Lung (tissue), 12 donors: ENCODE measurements around the gene COMMD9. TPM values are rescaled to one million over a fixed set of nuclear protein-coding genes. Genes with fewer than 3 reads are reported as not detected.

Experiments used
- ATAC-seq: fragments of 200-7000 bp; cut with Tn5 transposase; one replicate; pipeline ENCODE4 v1.9.1; 2020; ENCODE audit warnings: moderate number of reproducible peaks; ENCODE audit not compliant: insufficient read depth, low FRiP score
- DNase-seq, 3 donors: peaks; one replicate each; pipeline ENCODE4 v3.0.0-alpha.2; 2013 to 2017
- H3K27ac ChIP-seq, 2 donors: one replicate each; pipeline ENCODE4 v1.5.1; 2013; ENCODE audit warnings: mild to moderate bottlenecking in 2 of 2, moderate library complexity in 2 of 2, control low read depth in 1 of 2, inconsistent platforms in 1 of 2, low read depth in 1 of 2, low read length in 1 of 2
- H3K27me3 ChIP-seq, 3 donors: one replicate each; pipeline ENCODE4 v1.5.1; 2013; ENCODE audit warnings: low read length in 2 of 3; ENCODE audit not compliant: control insufficient read depth in 3 of 3, insufficient read depth in 3 of 3
- H3K36me3 ChIP-seq, 4 donors: one replicate each; pipeline ENCODE4 v1.5.1; 2013; ENCODE audit warnings: low read length in 4 of 4, mild to moderate bottlenecking in 1 of 4, moderate library complexity in 1 of 4; ENCODE audit not compliant: control insufficient read depth in 4 of 4, insufficient read depth in 4 of 4
- H3K4me1 ChIP-seq, 5 donors: one replicate each; pipeline ENCODE4 v1.5.1; 2013; ENCODE audit warnings: low read length in 5 of 5, mild to moderate bottlenecking in 2 of 5, moderate library complexity in 1 of 5; ENCODE audit not compliant: control insufficient read depth in 5 of 5, insufficient read depth in 5 of 5
- H3K4me3 ChIP-seq: one replicate; pipeline ENCODE4 v1.5.1; 2013; ENCODE audit warnings: mild to moderate bottlenecking, control low read depth, moderate library complexity
- H3K9ac ChIP-seq, 2 donors: one replicate each; pipeline ENCODE4 v1.5.1; 2013; ENCODE audit warnings: low read length in 2 of 2, control low read depth in 1 of 2; ENCODE audit not compliant: insufficient read depth in 1 of 2
- H3K9me3 ChIP-seq, 4 donors: one replicate each; pipeline ENCODE4 v1.5.1; 2013; ENCODE audit warnings: low read length in 3 of 4, mild to moderate bottlenecking in 1 of 4, moderate library complexity in 1 of 4; ENCODE audit not compliant: control insufficient read depth in 4 of 4, insufficient read depth in 3 of 4
- CTCF ChIP-seq: IDR thresholded peaks from 2 replicates; pipeline ENCODE4 v1.5.1; 2012; ENCODE audit warnings: mild to moderate bottlenecking; ENCODE audit errors: control extremely low read depth, extremely low read depth
- WGBS, 2 donors: extraction: QIAGEN DNeasy Blood & Tissue Kit; methylation state at CpG; one replicate each; pipeline ENCODE4 v1.1.7; 2013; 5-methylcytosine and 5-hydroxymethylcytosine counted together
- polyA plus RNA-seq, 2 donors: library from polyadenylated mRNA; stranded (reverse); fragments of 200-250 nt; gene quantifications; one replicate each; pipeline ENCODE4 v1.2.1, GENCODE V29; 2013
- total RNA-seq, 2 donors: library from RNA; depleted of rRNA in 1 of 2; stranded (reverse); fragments of >200 nt in 1 of 2; gene quantifications; one replicate each; pipeline ENCODE4 v1.2.1, GENCODE V29; 2014 to 2021
- donor health status: control.
- donor health status: control.
- donor health status: Bipolar disorder and iron deficiency.
- donor health status: healthy.
- donor health status: DM: yes; HTN: yes; CAD: no.

The COMMD9 gene
- total and polyA plus RNA-seq, 4 donors: 41.8 to 66.8 (median 44.6) TPM

GRCh38 chr11:36281850-36282249, 7.4 kb downstream of the COMMD9 start:
- 95 to 99% methylated on average over 4 of the region's 4 CpGs for WGBS, 2 donors
- peaks cover 0 to 6% (median 0%) of the 10 kb centered on the region in 4 donors for H3K9me3 ChIP-seq
- no peak for TF ChIP-seq CTCF
- no peak for ATAC-seq
- H3K4me1 ChIP-seq: peaks cover 0 to 5% (median 0%) of the 10 kb centered on the region in 5 donors
- no peaks in the 10 kb centered on the region for H3K27me3 ChIP-seq
- no peak for DNase-seq
- H3K27ac ChIP-seq: no peak overlapping the region
- H3K36me3 ChIP-seq: peaks cover 2 to 18% (median 10%) of the 10 kb centered on the region in 4 donors
- no peak overlapping the region for H3K4me3 ChIP-seq
- H3K9ac ChIP-seq: no peak overlapping the region

GRCh38 chr11:36280531-36280930, 8.7 kb downstream of the COMMD9 start:
- DNase-seq (no peak), ATAC-seq (no peak)
- 79 to 87% methylated on average over 1 of the region's 1 CpG for WGBS, 2 donors
- peaks cover 0 to 6% (median 0%) of the 10 kb centered on the region in 4 donors for H3K9me3 ChIP-seq
- H3K4me3 ChIP-seq: no peak overlapping the region
- no peak overlapping the region for H3K27ac ChIP-seq
- no peaks in the 10 kb centered on the region for H3K27me3 ChIP-seq
- no peak for TF ChIP-seq CTCF
- peaks cover 2 to 23% (median 12%) of the 10 kb centered on the region in 4 donors for H3K36me3 ChIP-seq
- no peak overlapping the region for H3K9ac ChIP-seq
- peaks cover 0 to 5% (median 0%) of the 10 kb centered on the region in 5 donors for H3K4me1 ChIP-seq

GRCh38 chr11:36278531-36279282, 10.5 kb downstream of the COMMD9 start:
- Histone ChIP-seq H3K4me3 (no peak overlapping the region), H3K9me3 (peaks cover 0 to 6% (median 0%) of the 10 kb centered on the region in 4 donors), H3K9ac (no peak overlapping the region), H3K27ac (no peak overlapping the region), H3K27me3 (no peaks in the 10 kb centered on the region), H3K4me1 (peaks cover 0 to 5% (median 0%) of the 10 kb centered on the region in 5 donors), H3K36me3 (peaks cover 10 to 34% (median 20%) of the 10 kb centered on the region in 4 donors)
- ATAC-seq: no peak
- no peak for DNase-seq
- TF ChIP-seq CTCF: no peak
- 88 to 89% methylated on average over 13 of the region's 13 CpGs for WGBS, 2 donors

GRCh38 chr11:36274414-36274813, 14.8 kb downstream of the COMMD9 start:
- WGBS, 2 donors: 95 to 97% methylated on average over 7 of the region's 7 CpGs
- no peak for TF ChIP-seq CTCF
- no peak overlapping the region for H3K9ac ChIP-seq

More at GRCh38 chr11:36274414-36274813, 14.8 kb downstream of the COMMD9 start:
- ATAC-seq: no peak
- H3K4me3 ChIP-seq: no peak overlapping the region
- H3K27ac ChIP-seq: no peak overlapping the region
- peaks cover 0 to 3% (median 1%) of the 10 kb centered on the region in 4 donors for H3K9me3 ChIP-seq
- H3K36me3 ChIP-seq: peaks cover 24 to 38% (median 34%) of the 10 kb centered on the region in 4 donors
- no peak for DNase-seq
- no peaks in the 10 kb centered on the region for H3K27me3 ChIP-seq
- no peaks in the 10 kb centered on the region for H3K4me1 ChIP-seq
